ENCODE data around the gene REM2.
"Not testable (repeated sequence)": the region's sequence is repeated elsewhere in the genome, so short reads cannot be mapped to it uniquely, and the experiment has no call there.

- TF ChIP-seq, protein P1, sequence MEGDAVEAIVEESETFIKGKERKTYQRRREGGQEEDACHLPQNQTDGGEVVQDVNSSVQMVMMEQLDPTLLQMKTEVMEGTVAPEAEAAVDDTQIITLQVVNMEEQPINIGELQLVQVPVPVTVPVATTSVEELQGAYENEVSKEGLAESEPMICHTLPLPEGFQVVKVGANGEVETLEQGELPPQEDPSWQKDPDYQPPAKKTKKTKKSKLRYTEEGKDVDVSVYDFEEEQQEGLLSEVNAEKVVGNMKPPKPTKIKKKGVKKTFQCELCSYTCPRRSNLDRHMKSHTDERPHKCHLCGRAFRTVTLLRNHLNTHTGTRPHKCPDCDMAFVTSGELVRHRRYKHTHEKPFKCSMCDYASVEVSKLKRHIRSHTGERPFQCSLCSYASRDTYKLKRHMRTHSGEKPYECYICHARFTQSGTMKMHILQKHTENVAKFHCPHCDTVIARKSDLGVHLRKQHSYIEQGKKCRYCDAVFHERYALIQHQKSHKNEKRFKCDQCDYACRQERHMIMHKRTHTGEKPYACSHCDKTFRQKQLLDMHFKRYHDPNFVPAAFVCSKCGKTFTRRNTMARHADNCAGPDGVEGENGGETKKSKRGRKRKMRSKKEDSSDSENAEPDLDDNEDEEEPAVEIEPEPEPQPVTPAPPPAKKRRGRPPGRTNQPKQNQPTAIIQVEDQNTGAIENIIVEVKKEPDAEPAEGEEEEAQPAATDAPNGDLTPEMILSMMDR (IDR thresholded peaks at IDR 0.05): not testable (repeated sequence)
- TF ChIP-seq POLR2A (IDR thresholded peaks at IDR 0.05): not testable (repeated sequence)
Observed at GRCh38 chr14:22860377-22860776, 22.6 kb upstream of the REM2 start.

Measured in esophagus squamous epithelium (tissue), 4 donors.